Tibial artery (tissue), 4 donors: ENCODE data around the gene KDM1B.
"Not testable (repeated sequence)": the region's sequence is repeated elsewhere in the genome, so short reads cannot be mapped to it uniquely, and the experiment has no call there.

ENCODE experiments used
- DNase-seq, 2 donors: peaks; one replicate each; pipeline ENCODE4 v3.0.0-alpha.2; 2019
- H3K27ac ChIP-seq, 2 donors: fragments of 200-600 bp; sonication (generic) in 1 of 2; 1 replicate in 1 of 2; 2 replicates in 1 of 2; pipeline ENCODE4 v1.5.1; 2018 to 2019; ENCODE audit warnings: mild to moderate bottlenecking in 1 of 2
- H3K27me3 ChIP-seq, 2 donors: fragments of 200-600 bp; sonication (generic) in 1 of 2; one replicate each; pipeline versions ENCODE4 v1.5.1 to v1.6.0; 2016 to 2019
- H3K36me3 ChIP-seq, 3 donors: fragments of 200-600 bp; sonication (generic) in 2 of 3; one replicate each; pipeline ENCODE4 v1.5.1; 2016 to 2019; ENCODE audit warnings: mild to moderate bottlenecking in 2 of 3
- H3K4me1 ChIP-seq, 4 donors: fragments of 200-600 bp; sonication (generic) in 2 of 4; 1 replicate in 3 of 4; 2 replicates in 1 of 4; pipeline ENCODE4 v1.5.1; 2016 to 2019
- H3K4me3 ChIP-seq, 2 donors: fragments of 200-600 bp; sonication (generic) in 1 of 2; 1 replicate in 1 of 2; 2 replicates in 1 of 2; pipeline ENCODE4 v1.5.1; 2018 to 2019; ENCODE audit warnings: mild to moderate bottlenecking in 2 of 2
- H3K9me3 ChIP-seq, 3 donors: fragments of 200-600 bp; sonication (generic) in 1 of 3; one replicate each; pipeline ENCODE4 v1.5.1; 2016 to 2019
- CTCF ChIP-seq, 2 experiments: fragments of 200-600 bp in 1 of 2; fragments of 450-650 bp in 1 of 2; IDR thresholded peaks; one replicate each; pipeline ENCODE4 v1.5.1; 2017 to 2019; ENCODE audit warnings: antibody characterized with exemption in 2 of 2, mild to moderate bottlenecking in 1 of 2, moderate library complexity in 1 of 2
- intact Hi-C: fragments of 100-400 bp; cut with DNase I; formaldehyde crosslinking; loops from one replicate; pipeline ENCODE4 v1.15.0; 2023; ENCODE audit warnings: low total_unique reads

KDM1B gene

GRCh38 chr6:18207949-18208348 is 52.7 kb downstream of the KDM1B start:
- no peaks in the 10 kb centered on the region for H3K9me3 ChIP-seq
- no peak overlapping the region for H3K4me3 ChIP-seq
- H3K4me1 ChIP-seq: peaks cover 0 to 8% (median 0%) of the 10 kb centered on the region in 4 donors
- H3K36me3 ChIP-seq: peaks cover 4 to 34% (median 18%) of the 10 kb centered on the region in 3 donors
- H3K27me3 ChIP-seq: no peaks in the 10 kb centered on the region
- intact Hi-C loops: no loop called here
- H3K27ac ChIP-seq: no peak overlapping the region
- no peak for TF ChIP-seq CTCF (IDR thresholded peaks at IDR 0.05)
- DNase-seq: no peak

- H3K4me3 ChIP-seq, DNase-seq, H3K27me3 ChIP-seq, intact Hi-C loops, H3K4me1 ChIP-seq, H3K9me3 ChIP-seq, H3K27ac ChIP-seq: not testable (repeated sequence)
- peaks cover 6 to 42% (median 26%) of the 10 kb centered on the region in 3 donors for H3K36me3 ChIP-seq
Observed at GRCh38 chr6:18208778-18209177, 53.6 kb downstream of the KDM1B start.

GRCh38 chr6:18209539-18210197 is 54.4 kb downstream of the KDM1B start:
- Histone ChIP-seq H3K27ac (no peak overlapping the region), H3K4me3 (no peak overlapping the region), H3K9me3 (no peaks in the 10 kb centered on the region), H3K4me1 (peaks cover 0 to 8% (median 0%) of the 10 kb centered on the region in 4 donors), H3K36me3 (peaks cover 7 to 49% (median 32%) of the 10 kb centered on the region in 3 donors), H3K27me3 (no peaks in the 10 kb centered on the region)
- intact Hi-C loops: no loop called here
- no peak for DNase-seq
- no peak for TF ChIP-seq CTCF (IDR thresholded peaks at IDR 0.05)

GRCh38 chr6:18210707-18211106 is 55.5 kb downstream of the KDM1B start:
- Histone ChIP-seq H3K27me3 (no peaks in the 10 kb centered on the region), H3K27ac (no peak overlapping the region), H3K4me1 (peaks cover 0 to 8% (median 0%) of the 10 kb centered on the region in 4 donors), H3K4me3 (no peak overlapping the region), H3K9me3 (no peaks in the 10 kb centered on the region), H3K36me3 (peaks cover 15 to 50% (median 39%) of the 10 kb centered on the region in 3 donors)
- no peak for TF ChIP-seq CTCF (IDR thresholded peaks at IDR 0.05)
- intact Hi-C loops: no loop called here
- DNase-seq: no peak

- DNase-seq: no peak
- Histone ChIP-seq H3K9me3 (no peaks in the 10 kb centered on the region), H3K27ac (no peak overlapping the region), H3K36me3 (peaks cover 15 to 49% (median 45%) of the 10 kb centered on the region in 3 donors), H3K4me1 (peaks cover 0 to 8% (median 0%) of the 10 kb centered on the region in 4 donors), H3K4me3 (no peak overlapping the region), H3K27me3 (no peaks in the 10 kb centered on the region)
- intact Hi-C loops: no loop called here
- TF ChIP-seq CTCF (IDR thresholded peaks at IDR 0.05): no peak
Observed at GRCh38 chr6:18211338-18211737, 56.1 kb downstream of the KDM1B start.

GRCh38 chr6:18212231-18212630 is 57.0 kb downstream of the KDM1B start:
- Histone ChIP-seq H3K36me3 (peaks cover 15 to 48% (median 45%) of the 10 kb centered on the region in 3 donors), H3K4me3 (no peak overlapping the region), H3K4me1 (peaks cover 0 to 8% (median 0%) of the 10 kb centered on the region in 4 donors), H3K27ac (no peak overlapping the region), H3K27me3 (no peaks in the 10 kb centered on the region), H3K9me3 (no peaks in the 10 kb centered on the region)
- TF ChIP-seq CTCF (IDR thresholded peaks at IDR 0.05): no peak
- DNase-seq: no peak
- intact Hi-C loops: no loop called here
